ENCODE measurements around the gene THAP8. TPM values are rescaled to one million over a fixed set of nuclear protein-coding genes. Genes with fewer than 3 reads are reported as not detected.

Gene THAP8
- total RNA-seq, 1 donor from 2014 or later = 6.7 TPM

- Histone ChIP-seq H3K9me3 (ENCODE audit: low read depth) (no peaks in the 10 kb centered on the region), H3K79me2 (ENCODE audit: low read depth) (peaks cover 28% of the 10 kb centered on the region), H3F3A (ENCODE audit: low read depth) (no peaks in the 10 kb centered on the region), H3K4me2 (no peak overlapping the region), H3K27me3 (no peaks in the 10 kb centered on the region), H4K20me1 (ENCODE audit: low read depth) (peaks cover 14% of the 10 kb centered on the region), H3K4me1 (peaks cover 2% of the 10 kb centered on the region), H3K27ac (no peak overlapping the region), H3K9ac (no peak overlapping the region), H3K4me3 (no peak overlapping the region), H3K36me3 (no peaks in the 10 kb centered on the region), H2AFZ (replicated peaks) (no peak overlapping the region)
- Mint-ChIP-seq H3K36me3 (peaks cover 20% of the 10 kb centered on the region), H3K27ac (no peak overlapping the region), H3K4me1 (peaks cover 1% of the 10 kb centered on the region), H3K27me3 (ENCODE audit: insufficient read depth, low read depth) (no peaks in the 10 kb centered on the region), H3K4me3 (no peak overlapping the region), H3K9me3 (no peaks in the 10 kb centered on the region)
- TF ChIP-seq EZH2 (IDR thresholded peaks at IDR 0.05) = no peak
- no peak for TF ChIP-seq CTCF (IDR thresholded peaks at IDR 0.05)
- no peak for TF ChIP-seq EZH2phosphoT487 (IDR thresholded peaks at IDR 0.05)
- no peak for DNase-seq (ENCODE audit: low spot score)
These were observed 7.3 kb upstream of the THAP8 start for GRCh38 chr19:36061367-36061766.

- H3K36me3 ChIP-seq = no peaks in the 10 kb centered on the region
- Mint-ChIP-seq H3K27ac (no peak overlapping the region), H3K9me3 (no peaks in the 10 kb centered on the region), H3K4me1 (peaks cover 9% of the 10 kb centered on the region), H3K27me3 (ENCODE audit: insufficient read depth, low read depth) (no peaks in the 10 kb centered on the region), H3K4me3 (no peak overlapping the region), H3K36me3 (peaks cover 20% of the 10 kb centered on the region)
- peaks cover 37% of the 10 kb centered on the region for H3K79me2 ChIP-seq (ENCODE audit: low read depth)
- peak; percentile 49 for TF ChIP-seq CTCF (IDR thresholded peaks at IDR 0.05)
- no peak for TF ChIP-seq EZH2 (IDR thresholded peaks at IDR 0.05)
- no peak overlapping the region for H3K4me2 ChIP-seq
- no peaks in the 10 kb centered on the region for H3F3A ChIP-seq (ENCODE audit: low read depth)
- H4K20me1 ChIP-seq (ENCODE audit: low read depth) = peaks cover 23% of the 10 kb centered on the region
- no peak overlapping the region for H3K9ac ChIP-seq
- peak; percentile 43 for DNase-seq (ENCODE audit: low spot score)
- H2AFZ ChIP-seq (replicated peaks) = no peak overlapping the region
- H3K27me3 ChIP-seq = no peaks in the 10 kb centered on the region
- H3K9me3 ChIP-seq (ENCODE audit: low read depth) = no peaks in the 10 kb centered on the region
- no peak overlapping the region for H3K4me3 ChIP-seq
- peaks cover 12% of the 10 kb centered on the region for H3K4me1 ChIP-seq
- no peak overlapping the region for H3K27ac ChIP-seq
These were observed 6.3 kb upstream of the THAP8 start for GRCh38 chr19:36060430-36060829.

GRCh38 chr19:36059180-36059910 is 5.3 kb upstream of the THAP8 start:
- Histone ChIP-seq H3K36me3 (no peaks in the 10 kb centered on the region), H3K79me2 (ENCODE audit: low read depth) (peaks cover 41% of the 10 kb centered on the region), H3F3A (ENCODE audit: low read depth) (peaks cover 3% of the 10 kb centered on the region), H3K4me2 (no peak overlapping the region), H3K9ac (no peak overlapping the region), H3K9me3 (ENCODE audit: low read depth) (no peaks in the 10 kb centered on the region), H3K27ac (no peak overlapping the region), H4K20me1 (ENCODE audit: low read depth) (peaks cover 26% of the 10 kb centered on the region), H2AFZ (replicated peaks) (no peak overlapping the region), H3K4me1 (peaks cover 12% of the 10 kb centered on the region), H3K27me3 (no peaks in the 10 kb centered on the region), H3K4me3 (no peak overlapping the region)
- H3K36me3 Mint-ChIP-seq = peaks cover 13% of the 10 kb centered on the region
- no peak overlapping the region for H3K4me3 Mint-ChIP-seq
- no peak overlapping the region for H3K27ac Mint-ChIP-seq
- no peaks in the 10 kb centered on the region for H3K27me3 Mint-ChIP-seq (ENCODE audit: insufficient read depth, low read depth)
- TF ChIP-seq EZH2phosphoT487 (IDR thresholded peaks at IDR 0.05) (no peak), EZH2 (IDR thresholded peaks at IDR 0.05) (no peak), CTCF (IDR thresholded peaks at IDR 0.05) (no peak)
- no peaks in the 10 kb centered on the region for H3K9me3 Mint-ChIP-seq
- H3K4me1 Mint-ChIP-seq = peaks cover 13% of the 10 kb centered on the region
- no peak for DNase-seq (ENCODE audit: low spot score)

Data from neural progenitor cell (in vitro differentiated cells).